IPS-20b (cell line): ENCODE measurements around the gene GOT1.
A peak's percentile ranks its signal among the peaks of the same experiment; 100 is the strongest.

Experiments
- H3K27ac ChIP-seq: one replicate; pipeline ENCODE4 v1.5.1; 2013; ENCODE audit warnings: low read length
- H3K27me3 ChIP-seq: 2 replicates; pipeline ENCODE4 v1.6.1; 2013; ENCODE audit warnings: mild to moderate bottlenecking, low read length, inconsistent platforms; ENCODE audit not compliant: insufficient read depth
- H3K36me3 ChIP-seq: 2 replicates; pipeline ENCODE4 v1.6.1; 2013; ENCODE audit warnings: low read depth, mild to moderate bottlenecking, inconsistent platforms, low read length, moderate library complexity; ENCODE audit not compliant: insufficient read depth
- H3K4me1 ChIP-seq: 2 replicates; pipeline ENCODE4 v1.6.1; 2013; ENCODE audit warnings: mild to moderate bottlenecking, control low read depth, inconsistent platforms, low read length, moderate library complexity; ENCODE audit not compliant: insufficient read depth
- H3K4me3 ChIP-seq: 2 replicates; pipeline ENCODE4 v1.5.1; 2013; ENCODE audit warnings: mild to moderate bottlenecking, low read length, inconsistent platforms
- H3K9ac ChIP-seq: 2 replicates; pipeline ENCODE4 v1.6.1; 2013; ENCODE audit warnings: low read depth, mild to moderate bottlenecking, inconsistent platforms, low read length, moderate library complexity
- H3K9me3 ChIP-seq: 2 replicates; pipeline ENCODE4 v1.6.1; 2013; ENCODE audit warnings: mild to moderate bottlenecking, low read depth, low read length, inconsistent platforms; ENCODE audit not compliant: insufficient read depth

The GOT1 gene

GRCh38 chr10:99451499-99451788 lies 21.0 kb upstream of the GOT1 start:
- H3K4me3 ChIP-seq = peak overlapping the region; percentile 31

GRCh38 chr10:99450624-99451498 lies 20.4 kb upstream of the GOT1 start:
- Histone ChIP-seq H3K4me1 (peaks cover 14% of the 10 kb centered on the region), H3K36me3 (no peaks in the 10 kb centered on the region), H3K4me3 (peak overlapping the region; percentile 31), H3K9ac (no peak overlapping the region), H3K27ac (no peak overlapping the region), H3K27me3 (no peaks in the 10 kb centered on the region; the same call in 1 of the 2 replicates), H3K9me3 (no peaks in the 10 kb centered on the region)

More at GRCh38 chr10:99451499-99451788, 21.0 kb upstream of the GOT1 start:
- no peak overlapping the region for H3K9ac ChIP-seq
- no peaks in the 10 kb centered on the region; the same call in 1 of the 2 replicates for H3K27me3 ChIP-seq
- H3K9me3 ChIP-seq = no peaks in the 10 kb centered on the region
- H3K27ac ChIP-seq = no peak overlapping the region
- no peaks in the 10 kb centered on the region for H3K36me3 ChIP-seq
- H3K4me1 ChIP-seq = peaks cover 14% of the 10 kb centered on the region

DNA sequence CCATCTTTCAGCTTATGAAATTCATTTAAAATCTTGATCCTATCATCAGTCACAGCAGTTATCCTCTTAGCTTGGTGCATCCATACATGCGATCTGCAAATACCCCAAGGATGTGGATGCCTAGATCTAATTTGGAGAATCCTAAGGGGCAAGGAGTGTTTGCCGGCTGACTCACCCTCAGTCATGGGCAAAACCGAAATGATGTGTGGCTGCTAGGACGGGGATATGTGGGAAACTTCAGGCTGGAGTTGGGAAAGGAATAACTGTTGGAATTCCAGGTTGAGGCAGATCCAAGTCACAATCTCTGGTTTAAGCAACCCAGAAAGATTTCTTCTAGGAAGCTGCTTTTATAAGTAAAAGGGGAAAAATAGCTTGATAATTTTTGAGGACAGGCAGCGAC lies 19.7 kb upstream of the GOT1 start:
- Histone ChIP-seq H3K27ac (no peak overlapping the region), H3K36me3 (no peaks in the 10 kb centered on the region), H3K9me3 (no peaks in the 10 kb centered on the region), H3K4me3 (no peak overlapping the region), H3K9ac (no peak overlapping the region), H3K4me1 (peaks cover 14% of the 10 kb centered on the region), H3K27me3 (no peaks in the 10 kb centered on the region)

DNA sequence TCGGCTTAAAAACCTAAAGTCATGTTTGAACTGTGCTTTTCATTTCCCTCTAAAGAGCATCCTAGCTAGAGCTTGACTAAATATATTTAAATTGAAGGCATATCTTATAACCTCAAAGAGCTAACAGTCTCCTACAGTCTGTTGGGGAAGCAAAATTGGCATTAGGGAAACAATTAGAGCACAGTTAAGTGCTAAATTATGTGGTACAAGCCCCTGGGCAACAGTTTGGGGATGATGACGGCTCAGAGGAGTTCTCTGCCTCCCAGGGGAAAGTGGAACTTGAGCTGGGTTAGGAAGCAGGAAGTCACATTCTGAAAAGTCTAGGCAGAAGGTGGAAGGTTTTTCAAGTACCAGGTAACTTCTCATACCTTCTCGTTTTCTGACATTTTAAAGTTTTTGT lies 18.6 kb upstream of the GOT1 start:
- H3K4me3 ChIP-seq = no peak overlapping the region
- H3K27me3 ChIP-seq = no peaks in the 10 kb centered on the region
- no peak overlapping the region for H3K27ac ChIP-seq
- H3K9me3 ChIP-seq = no peaks in the 10 kb centered on the region
- no peak overlapping the region for H3K9ac ChIP-seq
- H3K36me3 ChIP-seq = no peaks in the 10 kb centered on the region
- H3K4me1 ChIP-seq = peaks cover 14% of the 10 kb centered on the region

DNA sequence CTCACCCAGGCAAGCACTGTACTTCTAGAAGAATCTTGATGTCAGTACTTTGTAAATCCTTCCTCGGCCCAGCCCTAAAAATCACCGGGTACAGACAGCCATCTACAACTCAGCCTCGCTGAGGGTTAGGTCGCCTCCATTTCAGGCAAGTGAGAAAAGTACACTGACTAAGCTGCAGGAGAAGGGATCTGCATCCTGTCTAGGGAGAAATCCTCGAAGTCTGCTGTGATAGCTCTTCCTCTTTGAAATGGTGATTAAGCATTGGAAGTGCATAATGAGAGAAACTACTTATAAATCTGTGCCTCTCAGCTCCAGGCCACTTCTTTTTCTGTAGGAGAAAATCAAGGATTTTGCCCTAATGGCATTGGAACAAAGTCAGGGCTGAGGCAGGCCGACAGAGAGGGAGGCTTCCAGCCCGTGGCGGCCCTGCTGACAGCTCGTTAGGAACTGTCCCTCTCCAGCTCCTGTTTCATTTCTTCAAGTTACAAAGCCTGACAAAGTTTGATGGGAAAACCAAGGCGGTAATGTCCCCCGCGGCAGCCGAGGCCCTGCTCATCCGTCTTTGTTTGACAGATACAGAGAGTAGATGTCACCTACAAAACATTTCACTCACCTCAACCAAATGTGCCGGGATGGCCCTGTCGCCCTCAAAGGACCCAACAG lies 14.1 kb upstream of the GOT1 start:
- Histone ChIP-seq H3K4me3 (no peak overlapping the region), H3K27ac (no peak overlapping the region), H3K4me1 (no peaks in the 10 kb centered on the region), H3K9me3 (no peaks in the 10 kb centered on the region), H3K36me3 (no peaks in the 10 kb centered on the region), H3K27me3 (no peaks in the 10 kb centered on the region), H3K9ac (no peak overlapping the region)

DNA sequence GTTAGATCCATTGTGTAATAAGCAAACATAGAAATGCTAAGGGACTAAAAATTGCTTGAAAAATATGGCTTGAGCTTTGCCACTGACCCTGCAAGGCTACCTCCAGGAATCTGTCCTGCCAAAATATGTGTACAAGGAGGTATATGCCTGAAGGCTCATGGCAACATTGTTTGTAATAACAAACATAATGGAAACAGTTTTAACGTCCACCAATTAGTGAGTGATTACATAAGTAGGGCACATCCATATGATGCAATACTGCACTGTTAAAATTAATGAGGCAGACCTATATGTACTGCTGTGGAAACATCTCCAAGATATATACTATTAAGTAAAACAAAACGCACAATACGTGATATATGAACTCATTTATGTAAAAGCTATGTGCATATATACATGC lies 13.1 kb upstream of the GOT1 start:
- H3K9me3 ChIP-seq = no peaks in the 10 kb centered on the region
- H3K4me3 ChIP-seq = no peak overlapping the region
- no peaks in the 10 kb centered on the region for H3K27me3 ChIP-seq
- H3K27ac ChIP-seq = no peak overlapping the region
- H3K4me1 ChIP-seq = no peaks in the 10 kb centered on the region
- no peaks in the 10 kb centered on the region for H3K36me3 ChIP-seq
- H3K9ac ChIP-seq = no peak overlapping the region

GRCh38 chr10:99442394-99442793 lies 12.0 kb upstream of the GOT1 start:
- Histone ChIP-seq H3K36me3 (no peaks in the 10 kb centered on the region), H3K9ac (no peak overlapping the region), H3K4me3 (no peak overlapping the region), H3K27ac (no peak overlapping the region), H3K4me1 (no peaks in the 10 kb centered on the region), H3K9me3 (no peaks in the 10 kb centered on the region), H3K27me3 (no peaks in the 10 kb centered on the region)

DNA sequence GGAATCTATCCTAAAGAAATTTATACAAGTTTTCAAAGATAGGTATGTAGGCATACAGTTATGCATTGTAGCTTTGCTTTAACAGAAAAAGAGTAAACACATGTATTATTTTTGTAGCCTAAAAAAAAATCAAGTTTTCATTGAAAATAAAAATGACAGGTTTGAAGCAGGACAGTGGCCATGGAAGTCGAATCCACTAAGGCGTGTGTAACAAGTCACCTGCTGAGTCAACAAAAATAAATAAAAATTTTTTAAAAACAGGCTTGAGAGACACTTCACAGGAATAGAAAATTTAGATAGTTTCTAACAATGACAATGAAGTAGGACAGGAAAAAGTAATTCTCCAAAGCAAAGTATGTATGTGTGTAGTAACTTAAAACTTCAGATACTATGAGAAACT lies 8.5 kb upstream of the GOT1 start:
- Histone ChIP-seq H3K9ac (no peak overlapping the region), H3K36me3 (no peaks in the 10 kb centered on the region), H3K27ac (no peak overlapping the region), H3K4me3 (no peak overlapping the region), H3K4me1 (no peaks in the 10 kb centered on the region), H3K9me3 (no peaks in the 10 kb centered on the region), H3K27me3 (no peaks in the 10 kb centered on the region)

GRCh38 chr10:99435986-99436638 lies 5.7 kb upstream of the GOT1 start:
- Histone ChIP-seq H3K4me1 (peaks cover 3% of the 10 kb centered on the region; the same call in 1 of the 2 replicates), H3K36me3 (no peaks in the 10 kb centered on the region), H3K4me3 (no peak overlapping the region), H3K9ac (no peak overlapping the region), H3K27ac (no peak overlapping the region), H3K9me3 (no peaks in the 10 kb centered on the region), H3K27me3 (no peaks in the 10 kb centered on the region)

DNA sequence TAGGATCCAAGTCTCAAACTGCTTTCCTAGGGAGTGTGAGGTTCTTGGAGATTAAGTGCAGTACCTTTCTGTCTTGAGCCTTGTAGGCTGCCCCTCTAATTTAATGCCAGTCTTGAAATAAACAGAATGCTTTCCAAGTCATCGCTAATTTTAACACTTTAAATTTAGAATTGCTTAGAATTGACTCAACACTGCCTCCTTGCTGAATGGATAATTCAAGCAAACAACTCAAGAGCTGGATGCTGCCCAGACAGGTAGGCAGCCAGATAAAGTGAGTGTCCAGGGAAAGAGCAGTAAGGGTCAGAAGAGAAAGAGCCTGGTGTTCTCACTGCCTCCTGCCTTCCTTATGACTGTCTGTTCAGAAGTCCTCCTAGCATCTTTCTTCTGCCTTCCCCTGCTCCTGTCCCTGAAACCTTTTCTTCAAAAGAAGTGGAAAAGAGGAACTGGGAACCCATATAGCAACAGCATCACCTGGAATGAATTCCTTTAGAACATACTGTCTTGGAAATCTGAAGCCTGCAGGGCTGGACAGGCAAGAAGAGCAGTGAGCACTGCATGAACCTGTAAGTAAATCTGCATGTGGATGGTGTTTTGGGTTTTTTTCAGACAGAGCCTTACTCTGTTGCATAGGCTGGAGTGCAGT lies 3.1 kb upstream of the GOT1 start:
- Histone ChIP-seq H3K4me1 (peaks cover 6% of the 10 kb centered on the region; the same call in 1 of the 2 replicates), H3K27ac (no peak overlapping the region), H3K9ac (no peak overlapping the region), H3K9me3 (no peaks in the 10 kb centered on the region), H3K27me3 (no peaks in the 10 kb centered on the region), H3K4me3 (no peak overlapping the region), H3K36me3 (no peaks in the 10 kb centered on the region)

- H3K27ac ChIP-seq = no peak overlapping the region
- H3K4me1 ChIP-seq = peaks cover 6% of the 10 kb centered on the region; the same call in 1 of the 2 replicates
- H3K4me3 ChIP-seq = no peak overlapping the region
- H3K27me3 ChIP-seq = no peaks in the 10 kb centered on the region
- no peaks in the 10 kb centered on the region for H3K36me3 ChIP-seq
- H3K9ac ChIP-seq = no peak overlapping the region
- no peaks in the 10 kb centered on the region for H3K9me3 ChIP-seq
Measured at GRCh38 chr10:99432881-99433280, 2.5 kb upstream of the GOT1 start.
